GM12891 (cell line): ENCODE data around the gene PEPD.

Experiments used
- POLR2A ChIP-seq: IDR thresholded peaks from 2 replicates; pipeline ENCODE4 v1.6.1; 2011; ENCODE audit warnings: low read depth, low read length, control low read depth
- POLR2AphosphoS5 ChIP-seq: IDR thresholded peaks from 2 replicates; pipeline ENCODE4 v1.6.1; 2011; ENCODE audit warnings: low read depth, low read length, control low read depth
- TAF1 ChIP-seq: IDR thresholded peaks from 2 replicates; pipeline ENCODE4 v1.6.1; 2011; ENCODE audit warnings: low read depth, low read length, control low read depth

GRCh38 chr19:33447336-33448158 is 74.0 kb downstream of the PEPD start:
- TF ChIP-seq POLR2A (no peak), TAF1 (no peak), POLR2AphosphoS5 (no peak)
